ENCODE measurements around the gene ATP5MC2.

DNA sequence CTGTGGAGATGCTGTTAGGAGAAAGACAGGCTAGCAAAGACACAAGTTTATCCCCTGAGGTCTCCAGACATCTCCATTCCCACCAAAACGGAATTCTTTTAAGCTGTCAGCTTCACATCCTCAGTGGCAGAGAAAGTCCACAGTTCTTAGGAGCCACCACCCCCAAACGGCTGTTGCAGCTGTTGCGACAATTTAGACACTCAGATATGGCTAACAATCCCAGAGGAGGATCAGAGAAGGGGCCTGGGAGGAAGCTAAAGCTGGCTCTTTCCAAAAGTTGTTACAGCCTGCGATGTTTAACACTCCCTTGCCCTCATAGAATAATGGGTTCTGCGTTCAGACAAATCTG is 1.9 kb upstream of the ATP5MC2 start:
- TF ChIP-seq, protein P1, sequence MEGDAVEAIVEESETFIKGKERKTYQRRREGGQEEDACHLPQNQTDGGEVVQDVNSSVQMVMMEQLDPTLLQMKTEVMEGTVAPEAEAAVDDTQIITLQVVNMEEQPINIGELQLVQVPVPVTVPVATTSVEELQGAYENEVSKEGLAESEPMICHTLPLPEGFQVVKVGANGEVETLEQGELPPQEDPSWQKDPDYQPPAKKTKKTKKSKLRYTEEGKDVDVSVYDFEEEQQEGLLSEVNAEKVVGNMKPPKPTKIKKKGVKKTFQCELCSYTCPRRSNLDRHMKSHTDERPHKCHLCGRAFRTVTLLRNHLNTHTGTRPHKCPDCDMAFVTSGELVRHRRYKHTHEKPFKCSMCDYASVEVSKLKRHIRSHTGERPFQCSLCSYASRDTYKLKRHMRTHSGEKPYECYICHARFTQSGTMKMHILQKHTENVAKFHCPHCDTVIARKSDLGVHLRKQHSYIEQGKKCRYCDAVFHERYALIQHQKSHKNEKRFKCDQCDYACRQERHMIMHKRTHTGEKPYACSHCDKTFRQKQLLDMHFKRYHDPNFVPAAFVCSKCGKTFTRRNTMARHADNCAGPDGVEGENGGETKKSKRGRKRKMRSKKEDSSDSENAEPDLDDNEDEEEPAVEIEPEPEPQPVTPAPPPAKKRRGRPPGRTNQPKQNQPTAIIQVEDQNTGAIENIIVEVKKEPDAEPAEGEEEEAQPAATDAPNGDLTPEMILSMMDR (IDR thresholded peaks at IDR 0.05), result no peak
- no peak for TF ChIP-seq POLR2A (IDR thresholded peaks at IDR 0.05)

All from breast epithelium (tissue), 3 donors.